Thoracic aorta (tissue), 2 donors: ENCODE data around the gene DTNB. TPM values are rescaled to one million over a fixed set of nuclear protein-coding genes. Genes with fewer than 3 reads are reported as not detected.
"Not testable (repeated sequence)": the region's sequence is repeated elsewhere in the genome, so short reads cannot be mapped to it uniquely, and the experiment has no call there.

ENCODE experiments used
- ATAC-seq: fragments of 150-250 bp; one replicate; pipeline ENCODE4 v1.8.0; 2017; ENCODE audit warnings: low read depth; ENCODE audit not compliant: insufficient number of reproducible peaks, low FRiP score
- DNase-seq: peaks from one replicate; pipeline ENCODE4 v3.0.0-alpha.2; 2020; ENCODE audit warnings: low spot score
- H3K27ac ChIP-seq, 2 donors: fragments of 200-600 bp; sonication (generic); 1 replicate in 1 of 2; 2 replicates in 1 of 2; pipeline ENCODE4 v1.5.1; 2016; ENCODE audit warnings: mild to moderate bottlenecking in 2 of 2, moderate library complexity in 2 of 2
- H3K27me3 ChIP-seq: fragments of 200-600 bp; sonication (generic); replicated peaks from 2 replicates; pipeline ENCODE4 v1.6.0; 2016; ENCODE audit warnings: mild to moderate bottlenecking; ENCODE audit not compliant: insufficient read depth
- H3K36me3 ChIP-seq: fragments of 200-600 bp; sonication (generic); one replicate; pipeline ENCODE4 v1.5.1; 2016
- H3K4me1 ChIP-seq, 2 donors: fragments of 200-600 bp; sonication (generic); 1 replicate in 1 of 2; 2 replicates in 1 of 2; pipeline versions ENCODE4 v1.5.1 to v1.6.0; 2016; ENCODE audit warnings: low read depth in 2 of 2, mild to moderate bottlenecking in 1 of 2; ENCODE audit not compliant: control insufficient read depth in 1 of 2
- H3K4me3 ChIP-seq: fragments of 200-600 bp; sonication (generic); 2 replicates; pipeline ENCODE4 v1.5.1; 2016; ENCODE audit warnings: mild to moderate bottlenecking
- H3K9me3 ChIP-seq: fragments of 200-600 bp; sonication (generic); 2 replicates; pipeline ENCODE4 v1.5.1; 2016
- total RNA-seq, 2 donors: library from RNA; depleted of rRNA; stranded (reverse); fragments of >200 nt; gene quantifications; one replicate each; pipeline versions ENCODE4 v1.1.0 to v1.2.3, GENCODE V29; 2016
- TF ChIP-seq, protein P1 (sequence below): fragments of 200-600 bp; sonication (generic); IDR thresholded peaks from one replicate; pipeline ENCODE4 v1.5.1; 2019; ENCODE audit warnings: antibody characterized with exemption

The DTNB gene
- total RNA-seq, 2 donors from 2014 or later, result 16.3 to 76.2 TPM

- ATAC-seq (no peak), DNase-seq (no peak)
- H3K4me1 ChIP-seq, result peaks cover 11 to 19% of the 10 kb centered on the region in 2 donors
- H3K9me3 ChIP-seq, result no peaks in the 10 kb centered on the region
- no peak overlapping the region for H3K27ac ChIP-seq
- H3K27me3 ChIP-seq, result no peaks in the 10 kb centered on the region
- TF ChIP-seq, protein P1, sequence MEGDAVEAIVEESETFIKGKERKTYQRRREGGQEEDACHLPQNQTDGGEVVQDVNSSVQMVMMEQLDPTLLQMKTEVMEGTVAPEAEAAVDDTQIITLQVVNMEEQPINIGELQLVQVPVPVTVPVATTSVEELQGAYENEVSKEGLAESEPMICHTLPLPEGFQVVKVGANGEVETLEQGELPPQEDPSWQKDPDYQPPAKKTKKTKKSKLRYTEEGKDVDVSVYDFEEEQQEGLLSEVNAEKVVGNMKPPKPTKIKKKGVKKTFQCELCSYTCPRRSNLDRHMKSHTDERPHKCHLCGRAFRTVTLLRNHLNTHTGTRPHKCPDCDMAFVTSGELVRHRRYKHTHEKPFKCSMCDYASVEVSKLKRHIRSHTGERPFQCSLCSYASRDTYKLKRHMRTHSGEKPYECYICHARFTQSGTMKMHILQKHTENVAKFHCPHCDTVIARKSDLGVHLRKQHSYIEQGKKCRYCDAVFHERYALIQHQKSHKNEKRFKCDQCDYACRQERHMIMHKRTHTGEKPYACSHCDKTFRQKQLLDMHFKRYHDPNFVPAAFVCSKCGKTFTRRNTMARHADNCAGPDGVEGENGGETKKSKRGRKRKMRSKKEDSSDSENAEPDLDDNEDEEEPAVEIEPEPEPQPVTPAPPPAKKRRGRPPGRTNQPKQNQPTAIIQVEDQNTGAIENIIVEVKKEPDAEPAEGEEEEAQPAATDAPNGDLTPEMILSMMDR, result no peak
- no peaks in the 10 kb centered on the region for H3K36me3 ChIP-seq
- H3K4me3 ChIP-seq, result no peak overlapping the region
Observed at GRCh38 chr2:25414781-25415180, 258.6 kb downstream of the DTNB start.

- not testable (repeated sequence) for H3K27ac ChIP-seq, H3K27me3 ChIP-seq, ATAC-seq, H3K9me3 ChIP-seq, DNase-seq, H3K4me3 ChIP-seq, H3K36me3 ChIP-seq
- H3K4me1 ChIP-seq, result peaks cover 11 to 19% of the 10 kb centered on the region in 2 donors
Observed at GRCh38 chr2:25413409-25413808, 260.0 kb downstream of the DTNB start.

DNA sequence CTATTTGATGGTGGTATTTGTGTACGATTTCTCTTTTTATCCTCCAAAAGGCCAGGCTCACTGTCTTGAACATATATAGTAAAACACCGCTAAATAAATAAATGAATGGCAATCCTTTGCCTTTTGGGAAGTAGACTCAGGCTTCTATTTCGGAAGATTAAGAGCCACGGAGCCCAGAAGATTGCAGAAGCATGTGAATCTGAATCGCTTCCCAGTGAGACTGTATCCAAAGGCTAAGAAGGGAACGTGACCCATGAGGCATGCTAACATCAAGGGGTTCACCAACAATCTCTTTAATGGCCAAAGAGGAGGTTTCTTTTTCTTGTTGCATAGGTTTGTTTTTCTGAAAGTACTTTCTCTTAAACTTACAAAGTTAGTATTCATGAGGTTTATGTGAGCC is 261.6 kb downstream of the DTNB start:
- H3K4me3 ChIP-seq, result peak overlapping the region; percentile 41
- H3K27me3 ChIP-seq, result no peaks in the 10 kb centered on the region
- peak overlapping the region; percentile 7 to 25 for H3K27ac ChIP-seq
- H3K9me3 ChIP-seq, result no peaks in the 10 kb centered on the region
- no peak for ATAC-seq
- TF ChIP-seq, protein P1, result no peak
- DNase-seq, result no peak
- H3K4me1 ChIP-seq, result peaks cover 11 to 19% of the 10 kb centered on the region in 2 donors
- no peaks in the 10 kb centered on the region for H3K36me3 ChIP-seq

- H3K4me1 ChIP-seq, result peaks cover 11 to 19% of the 10 kb centered on the region in 2 donors
- H3K9me3 ChIP-seq, result no peaks in the 10 kb centered on the region
- H3K27me3 ChIP-seq, result no peaks in the 10 kb centered on the region
- H3K27ac ChIP-seq, result peak overlapping the region; percentile 7 to 25
- no peak for DNase-seq
- H3K4me3 ChIP-seq, result peak overlapping the region; percentile 41
- no peaks in the 10 kb centered on the region for H3K36me3 ChIP-seq
- TF ChIP-seq, protein P1, result no peak
- ATAC-seq, result no peak
Observed at GRCh38 chr2:25411281-25411680, 262.1 kb downstream of the DTNB start.

DNA sequence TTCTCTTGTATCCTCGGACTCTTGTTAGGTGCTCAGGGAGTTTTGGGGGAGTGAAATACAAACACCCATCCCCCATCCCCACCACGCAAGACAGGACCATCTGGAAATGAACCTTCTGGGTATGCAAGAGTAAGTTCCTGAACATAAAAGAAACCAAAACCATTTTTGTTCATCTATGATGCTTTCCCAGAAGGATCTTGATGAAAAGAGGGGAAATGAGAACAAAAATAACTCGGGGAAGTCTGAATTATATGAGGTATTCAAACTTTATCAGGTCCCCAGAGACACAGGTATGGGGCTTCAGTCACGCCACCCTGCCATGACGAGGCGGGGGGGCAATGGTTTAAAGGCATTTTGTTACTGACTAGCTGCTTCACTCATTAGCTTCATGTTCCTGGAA is 263.0 kb downstream of the DTNB start:
- TF ChIP-seq, protein P1, result no peak
- ATAC-seq, result no peak
- no peak for DNase-seq
- no peaks in the 10 kb centered on the region for H3K9me3 ChIP-seq
- no peaks in the 10 kb centered on the region for H3K27me3 ChIP-seq
- peaks cover 11 to 19% of the 10 kb centered on the region in 2 donors for H3K4me1 ChIP-seq
- no peak overlapping the region for H3K4me3 ChIP-seq
- no peak overlapping the region for H3K27ac ChIP-seq
- H3K36me3 ChIP-seq, result no peaks in the 10 kb centered on the region

GRCh38 chr2:25409468-25409867 is 263.9 kb downstream of the DTNB start:
- ATAC-seq (no peak), DNase-seq (no peak)
- no peaks in the 10 kb centered on the region for H3K36me3 ChIP-seq
- H3K9me3 ChIP-seq, result no peaks in the 10 kb centered on the region
- peaks cover 11 to 19% of the 10 kb centered on the region in 2 donors for H3K4me1 ChIP-seq
- TF ChIP-seq, protein P1, result no peak
- no peak overlapping the region for H3K4me3 ChIP-seq
- no peaks in the 10 kb centered on the region for H3K27me3 ChIP-seq
- H3K27ac ChIP-seq, result no peak overlapping the region
